HL-60 (cell line): ENCODE measurements around the gene SLC29A2.

Experiments
- GABPA ChIP-seq: IDR thresholded peaks from 2 replicates; pipeline ENCODE4 v1.6.1; 2012; ENCODE audit warnings: low read depth
- POLR2AphosphoS5 ChIP-seq: IDR thresholded peaks from 2 replicates; pipeline ENCODE4 v1.6.1; 2012; ENCODE audit warnings: low read depth
- SPI1 ChIP-seq: IDR thresholded peaks from 2 replicates; pipeline ENCODE4 v1.6.1; 2012; ENCODE audit warnings: low read depth, mild to moderate bottlenecking, borderline replicate concordance
- TF ChIP-seq, protein P1 (sequence below): IDR thresholded peaks from one replicate; pipeline ENCODE4 v1.5.1; 2011; ENCODE audit warnings: low read length, control low read depth, inconsistent platforms; ENCODE audit not compliant: insufficient read depth
- TF ChIP-seq, protein P2 (sequence below): IDR thresholded peaks from 2 replicates; pipeline ENCODE4 v1.6.1; 2012; ENCODE audit warnings: low read depth; ENCODE audit not compliant: insufficient replicate concordance

DNA sequence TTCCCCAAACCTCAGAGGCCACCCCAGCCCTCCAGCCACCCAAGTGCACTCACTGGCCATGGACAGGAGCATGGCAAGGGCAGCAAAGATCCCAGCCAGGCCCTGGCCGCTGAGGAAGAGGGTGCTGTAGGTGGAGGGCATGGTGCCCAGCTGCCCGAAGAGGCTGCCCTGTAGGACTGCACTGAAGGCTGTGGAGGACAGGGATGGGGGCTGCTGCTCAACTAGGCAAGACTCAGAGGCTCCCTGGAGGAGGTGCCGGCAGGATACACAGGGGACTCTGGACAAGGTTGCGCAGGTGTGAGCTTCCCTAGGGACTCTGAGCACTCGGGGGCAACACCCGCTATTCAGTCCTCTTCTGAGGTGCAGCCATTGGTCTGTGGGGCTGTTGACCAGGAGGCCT, 3.1 kb downstream of the SLC29A2 start:
- TF ChIP-seq, protein P1, sequence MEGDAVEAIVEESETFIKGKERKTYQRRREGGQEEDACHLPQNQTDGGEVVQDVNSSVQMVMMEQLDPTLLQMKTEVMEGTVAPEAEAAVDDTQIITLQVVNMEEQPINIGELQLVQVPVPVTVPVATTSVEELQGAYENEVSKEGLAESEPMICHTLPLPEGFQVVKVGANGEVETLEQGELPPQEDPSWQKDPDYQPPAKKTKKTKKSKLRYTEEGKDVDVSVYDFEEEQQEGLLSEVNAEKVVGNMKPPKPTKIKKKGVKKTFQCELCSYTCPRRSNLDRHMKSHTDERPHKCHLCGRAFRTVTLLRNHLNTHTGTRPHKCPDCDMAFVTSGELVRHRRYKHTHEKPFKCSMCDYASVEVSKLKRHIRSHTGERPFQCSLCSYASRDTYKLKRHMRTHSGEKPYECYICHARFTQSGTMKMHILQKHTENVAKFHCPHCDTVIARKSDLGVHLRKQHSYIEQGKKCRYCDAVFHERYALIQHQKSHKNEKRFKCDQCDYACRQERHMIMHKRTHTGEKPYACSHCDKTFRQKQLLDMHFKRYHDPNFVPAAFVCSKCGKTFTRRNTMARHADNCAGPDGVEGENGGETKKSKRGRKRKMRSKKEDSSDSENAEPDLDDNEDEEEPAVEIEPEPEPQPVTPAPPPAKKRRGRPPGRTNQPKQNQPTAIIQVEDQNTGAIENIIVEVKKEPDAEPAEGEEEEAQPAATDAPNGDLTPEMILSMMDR: no peak
- TF ChIP-seq POLR2AphosphoS5: no peak
- TF ChIP-seq, protein P2, sequence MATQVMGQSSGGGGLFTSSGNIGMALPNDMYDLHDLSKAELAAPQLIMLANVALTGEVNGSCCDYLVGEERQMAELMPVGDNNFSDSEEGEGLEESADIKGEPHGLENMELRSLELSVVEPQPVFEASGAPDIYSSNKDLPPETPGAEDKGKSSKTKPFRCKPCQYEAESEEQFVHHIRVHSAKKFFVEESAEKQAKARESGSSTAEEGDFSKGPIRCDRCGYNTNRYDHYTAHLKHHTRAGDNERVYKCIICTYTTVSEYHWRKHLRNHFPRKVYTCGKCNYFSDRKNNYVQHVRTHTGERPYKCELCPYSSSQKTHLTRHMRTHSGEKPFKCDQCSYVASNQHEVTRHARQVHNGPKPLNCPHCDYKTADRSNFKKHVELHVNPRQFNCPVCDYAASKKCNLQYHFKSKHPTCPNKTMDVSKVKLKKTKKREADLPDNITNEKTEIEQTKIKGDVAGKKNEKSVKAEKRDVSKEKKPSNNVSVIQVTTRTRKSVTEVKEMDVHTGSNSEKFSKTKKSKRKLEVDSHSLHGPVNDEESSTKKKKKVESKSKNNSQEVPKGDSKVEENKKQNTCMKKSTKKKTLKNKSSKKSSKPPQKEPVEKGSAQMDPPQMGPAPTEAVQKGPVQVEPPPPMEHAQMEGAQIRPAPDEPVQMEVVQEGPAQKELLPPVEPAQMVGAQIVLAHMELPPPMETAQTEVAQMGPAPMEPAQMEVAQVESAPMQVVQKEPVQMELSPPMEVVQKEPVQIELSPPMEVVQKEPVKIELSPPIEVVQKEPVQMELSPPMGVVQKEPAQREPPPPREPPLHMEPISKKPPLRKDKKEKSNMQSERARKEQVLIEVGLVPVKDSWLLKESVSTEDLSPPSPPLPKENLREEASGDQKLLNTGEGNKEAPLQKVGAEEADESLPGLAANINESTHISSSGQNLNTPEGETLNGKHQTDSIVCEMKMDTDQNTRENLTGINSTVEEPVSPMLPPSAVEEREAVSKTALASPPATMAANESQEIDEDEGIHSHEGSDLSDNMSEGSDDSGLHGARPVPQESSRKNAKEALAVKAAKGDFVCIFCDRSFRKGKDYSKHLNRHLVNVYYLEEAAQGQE: no peak
- no peak for TF ChIP-seq GABPA
- no peak for TF ChIP-seq SPI1
